ENCODE results near the gene SPG7.

GRCh38 chr16:89549007-89549700, 41.0 kb downstream of the SPG7 start:
- no peak for TF ChIP-seq POLR2A (IDR thresholded peaks at IDR 0.05)
- TF ChIP-seq, protein P1, sequence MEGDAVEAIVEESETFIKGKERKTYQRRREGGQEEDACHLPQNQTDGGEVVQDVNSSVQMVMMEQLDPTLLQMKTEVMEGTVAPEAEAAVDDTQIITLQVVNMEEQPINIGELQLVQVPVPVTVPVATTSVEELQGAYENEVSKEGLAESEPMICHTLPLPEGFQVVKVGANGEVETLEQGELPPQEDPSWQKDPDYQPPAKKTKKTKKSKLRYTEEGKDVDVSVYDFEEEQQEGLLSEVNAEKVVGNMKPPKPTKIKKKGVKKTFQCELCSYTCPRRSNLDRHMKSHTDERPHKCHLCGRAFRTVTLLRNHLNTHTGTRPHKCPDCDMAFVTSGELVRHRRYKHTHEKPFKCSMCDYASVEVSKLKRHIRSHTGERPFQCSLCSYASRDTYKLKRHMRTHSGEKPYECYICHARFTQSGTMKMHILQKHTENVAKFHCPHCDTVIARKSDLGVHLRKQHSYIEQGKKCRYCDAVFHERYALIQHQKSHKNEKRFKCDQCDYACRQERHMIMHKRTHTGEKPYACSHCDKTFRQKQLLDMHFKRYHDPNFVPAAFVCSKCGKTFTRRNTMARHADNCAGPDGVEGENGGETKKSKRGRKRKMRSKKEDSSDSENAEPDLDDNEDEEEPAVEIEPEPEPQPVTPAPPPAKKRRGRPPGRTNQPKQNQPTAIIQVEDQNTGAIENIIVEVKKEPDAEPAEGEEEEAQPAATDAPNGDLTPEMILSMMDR (IDR thresholded peaks at IDR 0.05): no peak
